CD4-positive, CD25-positive, alpha-beta regulatory T cell (primary cell): ENCODE data around the gene TRIO. TPM values are rescaled to one million over a fixed set of nuclear protein-coding genes. Genes with fewer than 3 reads are reported as not detected.

Experiments
- ATAC-seq, 2 donors: fragments of 150-1000 bp; cut with Tn5 transposase; one replicate each; pipeline ENCODE4 v1.10.0; 2021; ENCODE audit warnings: low read depth in 2 of 2, moderate number of reproducible peaks in 2 of 2, moderate library complexity in 1 of 2
- DNase-seq, 3 donors: peaks; one replicate each; pipeline versions ENCODE4 v3.0.0 to v3.0.0-alpha.2; 2012 to 2022; ENCODE audit warnings: mixed read lengths in 1 of 3
- H3K27ac ChIP-seq: one replicate; pipeline ENCODE4 v1.7.0; 2013; ENCODE audit warnings: mild to moderate bottlenecking, low read length; ENCODE audit not compliant: insufficient read depth, poor library complexity, severe bottlenecking
- H3K27me3 ChIP-seq: one replicate; pipeline ENCODE4 v1.7.0; 2013; ENCODE audit warnings: low read length; ENCODE audit not compliant: control insufficient read depth, insufficient read depth
- H3K36me3 ChIP-seq: one replicate; pipeline ENCODE4 v1.7.0; 2013; ENCODE audit warnings: mild to moderate bottlenecking, low read length, moderate library complexity; ENCODE audit not compliant: control insufficient read depth, insufficient read depth
- H3K4me1 ChIP-seq: 2 replicates; pipeline ENCODE4 v1.7.0; 2013; ENCODE audit warnings: mild to moderate bottlenecking, low read length; ENCODE audit not compliant: insufficient read depth, control insufficient read depth, poor library complexity, severe bottlenecking
- H3K4me3 ChIP-seq: one replicate; pipeline ENCODE4 v1.7.0; 2013; ENCODE audit warnings: low read depth, mild to moderate bottlenecking, low read length, moderate library complexity
- H3K9me3 ChIP-seq, 2 experiments: 1 replicate in 1 of 2; 2 replicates in 1 of 2; pipeline ENCODE4 v1.7.0; 2013; ENCODE audit warnings: low read length in 2 of 2, mild to moderate bottlenecking in 1 of 2, moderate library complexity in 1 of 2; ENCODE audit not compliant: control insufficient read depth in 2 of 2
- H3K27ac Mint-ChIP-seq, 3 donors: one replicate each; pipeline ENCODE4 v1.8.0; 2020 to 2022; ENCODE audit warnings: mild to moderate bottlenecking in 3 of 3, mixed read lengths in 3 of 3, moderate library complexity in 2 of 3
- H3K27me3 Mint-ChIP-seq: one replicate; pipeline ENCODE4 v1.8.0; 2022; ENCODE audit warnings: mild to moderate bottlenecking, mixed read lengths
- H3K36me3 Mint-ChIP-seq: one replicate; pipeline ENCODE4 v1.8.0; 2020; ENCODE audit warnings: mixed read lengths
- H3K4me1 Mint-ChIP-seq, 4 donors: one replicate each; pipeline ENCODE4 v1.8.0; 2020 to 2022; ENCODE audit warnings: mixed read lengths in 4 of 4, mild to moderate bottlenecking in 1 of 4
- H3K4me3 Mint-ChIP-seq, 4 donors: one replicate each; pipeline ENCODE4 v1.8.0; 2020 to 2022; ENCODE audit warnings: mild to moderate bottlenecking in 4 of 4, mixed read lengths in 4 of 4, moderate library complexity in 3 of 4
- H3K9me3 Mint-ChIP-seq, 7 donors: one replicate each; pipeline ENCODE4 v1.8.0; 2020 to 2022; ENCODE audit warnings: mixed read lengths in 7 of 7, mild to moderate bottlenecking in 3 of 7, moderate library complexity in 2 of 7
- polyA plus RNA-seq, 4 donors: library from polyadenylated mRNA; unstranded; fragments of 300-500 nt; fragmentation: Illumina TruSeq; gene quantifications; one replicate each; pipeline ENCODE4 v1.2.3, GENCODE V29; 2021
- total RNA-seq: library from RNA; stranded (reverse); gene quantifications from one replicate; pipeline ENCODE4 v1.2.3, GENCODE V29; 2022

Gene TRIO
- total and polyA plus RNA-seq, 5 donors from 2014 or later = 1.2 to 7.6 (median 1.8) TPM

GRCh38 chr5:14172149-14172795 lies 29.1 kb downstream of the TRIO start:
- Mint-ChIP-seq H3K4me1 (peaks cover 0 to 23% (median 6%) of the 10 kb centered on the region in 4 donors), H3K27me3 (peaks cover 17% of the 10 kb centered on the region), H3K36me3 (no peaks in the 10 kb centered on the region), H3K27ac (no peak overlapping the region), H3K4me3 (peak overlapping the region in 1 of 4 donors; percentile 59), H3K9me3 (peaks cover 0 to 2% (median 0%) of the 10 kb centered on the region in 7 donors)
- Histone ChIP-seq H3K9me3 (no peaks in the 10 kb centered on the region), H3K4me1 (no peaks in the 10 kb centered on the region), H3K27me3 (peaks cover 4% of the 10 kb centered on the region), H3K27ac (no peak overlapping the region), H3K4me3 (no peak overlapping the region), H3K36me3 (no peaks in the 10 kb centered on the region)
- DNase-seq = peak in 1 of 3 donors; percentile 3
- ATAC-seq = no peak

GRCh38 chr5:14173377-14174229 lies 30.5 kb downstream of the TRIO start:
- Histone ChIP-seq H3K4me1 (no peaks in the 10 kb centered on the region), H3K9me3 (no peaks in the 10 kb centered on the region), H3K36me3 (no peaks in the 10 kb centered on the region), H3K27ac (no peak overlapping the region), H3K27me3 (peaks cover 4% of the 10 kb centered on the region), H3K4me3 (no peak overlapping the region)
- DNase-seq (no peak), ATAC-seq (no peak)
- H3K36me3 Mint-ChIP-seq = no peaks in the 10 kb centered on the region
- H3K27me3 Mint-ChIP-seq = peaks cover 15% of the 10 kb centered on the region
- H3K4me3 Mint-ChIP-seq = no peak overlapping the region
- H3K9me3 Mint-ChIP-seq = no peaks in the 10 kb centered on the region
- peaks cover 0 to 14% (median 5%) of the 10 kb centered on the region in 4 donors for H3K4me1 Mint-ChIP-seq
- no peak overlapping the region for H3K27ac Mint-ChIP-seq

- H3K4me3 ChIP-seq = no peak overlapping the region
- H3K27me3 ChIP-seq = peaks cover 4% of the 10 kb centered on the region
- peaks cover 13% of the 10 kb centered on the region for H3K27me3 Mint-ChIP-seq
- H3K9me3 Mint-ChIP-seq = no peaks in the 10 kb centered on the region
- H3K36me3 ChIP-seq = no peaks in the 10 kb centered on the region
- H3K27ac ChIP-seq = no peak overlapping the region
- H3K9me3 ChIP-seq = no peaks in the 10 kb centered on the region
- DNase-seq (no peak), ATAC-seq (no peak)
- peaks cover 0 to 9% (median 4%) of the 10 kb centered on the region in 4 donors for H3K4me1 Mint-ChIP-seq
- no peak overlapping the region for H3K27ac Mint-ChIP-seq
- H3K36me3 Mint-ChIP-seq = no peaks in the 10 kb centered on the region
- H3K4me1 ChIP-seq = no peaks in the 10 kb centered on the region
- H3K4me3 Mint-ChIP-seq = no peak overlapping the region
Measured at GRCh38 chr5:14174230-14174636, 31.1 kb downstream of the TRIO start.

DNA sequence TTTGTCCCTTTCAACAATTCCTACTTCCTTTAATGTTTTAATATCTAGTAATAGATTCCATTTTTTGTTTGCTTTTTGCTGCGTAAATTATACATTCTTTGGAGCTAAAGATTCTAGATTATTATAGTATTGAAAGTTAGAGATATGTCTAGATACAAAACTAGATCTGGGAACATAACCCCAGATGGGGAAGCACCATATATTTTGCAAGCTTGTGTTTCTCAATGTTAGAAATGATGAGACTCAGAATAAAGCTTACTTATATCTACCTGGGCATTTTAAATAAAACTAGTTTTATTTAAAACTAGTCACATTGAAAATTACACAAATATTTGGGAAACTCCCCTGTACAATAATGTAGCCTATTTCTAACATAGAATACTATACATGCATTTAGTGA lies 32.2 kb downstream of the TRIO start:
- Mint-ChIP-seq H3K4me1 (peaks cover 0 to 7% (median 3%) of the 10 kb centered on the region in 4 donors), H3K9me3 (no peaks in the 10 kb centered on the region), H3K27me3 (peaks cover 13% of the 10 kb centered on the region), H3K27ac (no peak overlapping the region), H3K4me3 (no peak overlapping the region), H3K36me3 (no peaks in the 10 kb centered on the region)
- ATAC-seq (no peak), DNase-seq (no peak)
- Histone ChIP-seq H3K36me3 (no peaks in the 10 kb centered on the region), H3K4me1 (no peaks in the 10 kb centered on the region), H3K27ac (no peak overlapping the region), H3K27me3 (peaks cover 4% of the 10 kb centered on the region), H3K9me3 (no peaks in the 10 kb centered on the region), H3K4me3 (no peak overlapping the region)

- DNase-seq = no peak
- H3K27ac ChIP-seq = no peak overlapping the region
- peaks cover 0 to 7% (median under 1%) of the 10 kb centered on the region in 4 donors for H3K4me1 Mint-ChIP-seq
- no peak overlapping the region for H3K27ac Mint-ChIP-seq
- no peak overlapping the region for H3K4me3 Mint-ChIP-seq
- no peaks in the 10 kb centered on the region for H3K9me3 ChIP-seq
- no peaks in the 10 kb centered on the region for H3K36me3 Mint-ChIP-seq
- peaks cover 13% of the 10 kb centered on the region for H3K27me3 Mint-ChIP-seq
- H3K4me1 ChIP-seq = no peaks in the 10 kb centered on the region
- no peak overlapping the region for H3K4me3 ChIP-seq
- H3K27me3 ChIP-seq = no peaks in the 10 kb centered on the region
- ATAC-seq = no peak
- no peaks in the 10 kb centered on the region for H3K36me3 ChIP-seq
- no peaks in the 10 kb centered on the region for H3K9me3 Mint-ChIP-seq
Measured at GRCh38 chr5:14176888-14177287, 33.7 kb downstream of the TRIO start.

GRCh38 chr5:14177634-14178033 lies 34.5 kb downstream of the TRIO start:
- H3K9me3 Mint-ChIP-seq = no peaks in the 10 kb centered on the region
- H3K27me3 Mint-ChIP-seq = peaks cover 13% of the 10 kb centered on the region
- H3K4me1 Mint-ChIP-seq = peaks cover 0 to 5% (median 0%) of the 10 kb centered on the region in 4 donors
- no peaks in the 10 kb centered on the region for H3K36me3 Mint-ChIP-seq
- Histone ChIP-seq H3K4me3 (no peak overlapping the region), H3K4me1 (no peaks in the 10 kb centered on the region), H3K27me3 (no peaks in the 10 kb centered on the region), H3K27ac (no peak overlapping the region), H3K9me3 (no peaks in the 10 kb centered on the region), H3K36me3 (no peaks in the 10 kb centered on the region)
- H3K27ac Mint-ChIP-seq = no peak overlapping the region
- no peak for DNase-seq
- ATAC-seq = no peak
- no peak overlapping the region for H3K4me3 Mint-ChIP-seq

DNA sequence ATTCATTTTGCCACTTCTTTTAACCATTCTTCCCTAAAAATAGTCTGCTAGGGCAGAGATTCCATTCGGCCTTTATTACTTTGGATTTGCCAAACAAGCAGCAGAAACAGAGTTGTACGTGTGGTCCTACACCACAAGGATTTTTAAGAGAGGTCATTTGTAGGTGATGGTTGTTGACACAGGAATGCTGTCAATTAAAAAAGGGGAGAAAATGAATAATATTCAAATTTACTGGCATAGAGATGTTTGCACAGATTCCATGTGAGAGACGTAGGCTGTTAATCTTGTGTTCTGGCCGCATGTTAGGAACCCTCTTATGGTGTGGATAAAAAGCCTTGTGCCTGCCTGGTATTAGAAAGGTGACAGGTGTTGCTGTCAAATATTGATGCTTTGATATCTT lies 34.9 kb downstream of the TRIO start:
- H3K27me3 ChIP-seq = no peaks in the 10 kb centered on the region
- H3K9me3 ChIP-seq = no peaks in the 10 kb centered on the region
- DNase-seq = no peak
- Mint-ChIP-seq H3K36me3 (no peaks in the 10 kb centered on the region), H3K4me3 (no peak overlapping the region), H3K27ac (no peak overlapping the region), H3K9me3 (no peaks in the 10 kb centered on the region), H3K4me1 (peaks cover 0 to 3% (median 0%) of the 10 kb centered on the region in 4 donors), H3K27me3 (peaks cover 13% of the 10 kb centered on the region)
- no peaks in the 10 kb centered on the region for H3K36me3 ChIP-seq
- no peak for ATAC-seq
- H3K27ac ChIP-seq = no peak overlapping the region
- H3K4me3 ChIP-seq = no peak overlapping the region
- H3K4me1 ChIP-seq = no peaks in the 10 kb centered on the region
